ENCODE results near the gene PRG2.
"Not testable (repeated sequence)": the region's sequence is repeated elsewhere in the genome, so short reads cannot be mapped to it uniquely, and the experiment has no call there.

The PRG2 gene

DNA sequence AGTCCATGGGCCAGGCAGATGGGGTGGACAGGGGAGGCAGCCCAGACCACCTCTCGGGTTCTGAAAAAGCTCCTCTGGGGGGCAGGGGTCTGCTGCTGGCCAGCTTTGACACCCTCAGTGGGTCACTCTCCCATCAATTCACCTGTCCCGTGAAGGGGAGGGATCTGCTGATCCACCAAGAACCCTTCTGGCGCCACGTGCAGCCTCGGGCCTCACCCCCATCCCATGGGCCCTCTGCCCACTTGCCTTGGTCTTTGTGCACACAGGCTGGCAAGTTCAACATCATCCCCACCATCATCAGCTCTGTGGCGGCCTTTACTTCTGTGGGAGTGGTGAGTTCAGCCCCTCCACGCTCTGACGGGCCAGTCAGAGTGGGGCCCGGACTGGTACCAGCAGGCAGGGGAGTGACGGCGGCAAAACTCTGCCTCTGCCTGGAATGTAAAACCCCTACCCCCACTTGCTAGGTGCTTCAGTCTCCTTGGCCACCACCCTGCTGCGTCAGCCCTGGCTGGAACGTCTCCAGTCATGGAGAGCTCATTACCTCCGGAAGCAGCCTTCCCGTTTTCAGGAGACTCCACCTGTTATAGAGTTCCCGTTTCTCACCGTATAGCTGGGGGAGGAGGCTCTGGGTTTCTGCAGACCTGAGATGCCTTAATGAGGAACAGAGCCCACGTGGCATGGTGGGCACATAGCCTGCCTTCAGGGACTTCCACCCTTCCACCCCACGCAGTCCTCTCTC, 22.2 kb downstream of the PRG2 start:
- no peak for DNase-seq (ENCODE audit: low spot score)

DNA sequence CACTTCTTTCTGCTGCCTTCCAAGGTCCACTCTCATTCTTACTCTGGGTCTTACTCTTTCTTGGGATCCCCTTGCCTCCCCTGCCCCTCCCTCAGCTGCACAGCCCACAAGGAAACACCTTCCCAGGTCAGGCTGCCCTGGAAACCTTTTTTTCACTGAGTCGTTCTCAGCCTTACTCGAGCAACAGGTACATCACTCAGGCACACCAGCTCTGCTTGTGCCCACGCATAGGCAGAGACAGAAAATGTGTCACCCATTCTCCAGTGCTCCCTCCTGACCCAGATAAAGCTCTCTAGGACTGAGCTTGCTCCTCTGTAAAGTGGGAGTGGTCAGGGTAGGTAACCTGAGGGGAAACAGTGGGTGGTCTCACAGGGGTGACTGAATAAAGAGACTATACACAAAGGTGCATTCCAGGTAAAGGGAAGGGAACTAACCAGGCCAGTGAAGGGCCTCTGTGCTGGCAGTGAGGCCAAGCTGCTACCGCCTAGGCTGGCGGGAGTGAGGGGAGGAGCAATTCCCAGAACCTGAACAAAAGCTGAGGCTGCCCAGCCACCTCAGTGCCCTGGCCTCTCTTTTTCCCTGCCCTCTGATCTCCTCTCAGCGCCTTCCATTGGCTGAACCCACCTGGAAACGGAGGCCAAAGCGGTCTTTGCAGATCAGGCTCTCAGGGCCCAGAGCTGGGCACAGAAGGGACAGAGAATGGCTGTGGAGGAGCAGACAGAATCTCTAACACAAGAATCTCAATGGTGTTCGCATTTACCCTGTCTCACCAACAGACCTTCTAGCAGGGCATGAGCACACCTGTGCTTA, 25.4 kb downstream of the PRG2 start:
- DNase-seq (ENCODE audit: low spot score): no peak

DNA sequence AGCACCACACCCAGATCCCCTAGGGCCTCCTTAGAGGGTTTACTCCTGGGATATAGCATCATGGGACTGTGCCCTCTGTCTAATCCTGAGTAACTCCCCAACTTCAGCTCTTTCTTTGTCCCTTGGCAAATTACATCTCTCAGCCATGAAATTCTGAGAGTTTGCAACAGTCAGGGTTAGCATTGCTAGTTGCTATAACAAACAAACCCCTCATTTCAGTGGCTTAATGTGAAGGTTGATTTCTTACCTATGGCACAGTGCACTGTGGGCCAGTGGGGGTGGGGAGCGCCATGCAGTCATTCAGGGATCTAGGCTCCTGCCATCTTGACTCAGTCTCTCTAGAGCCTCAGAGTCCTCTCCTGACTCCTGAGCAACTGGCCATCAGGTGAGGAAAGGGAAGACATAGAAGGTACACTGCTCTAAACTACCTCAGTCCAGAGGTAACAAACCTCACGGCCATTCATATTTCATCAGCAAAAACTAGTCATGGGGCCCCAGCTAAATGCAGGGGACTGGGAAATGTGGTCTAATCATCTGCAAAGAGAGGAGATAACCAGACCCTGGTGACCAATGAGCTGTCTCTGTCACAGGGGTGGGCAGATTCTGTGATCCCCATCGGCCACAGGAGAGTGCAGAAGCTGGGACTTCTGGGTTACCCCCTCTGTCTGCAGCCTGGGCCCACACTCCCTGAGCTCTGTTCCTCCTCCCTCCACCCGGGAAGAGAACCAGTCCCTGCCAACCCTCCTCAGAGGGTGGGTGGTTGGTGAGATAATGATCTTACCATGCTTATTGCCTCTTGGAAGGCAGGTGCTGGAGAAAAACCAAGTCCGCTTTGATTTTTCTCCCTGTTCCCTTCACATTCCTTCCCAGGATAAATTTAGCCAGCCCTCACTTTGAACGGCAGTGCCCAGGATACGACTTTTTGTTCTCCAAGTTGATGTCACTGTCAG, 27.0 kb downstream of the PRG2 start:
- no peak for DNase-seq (ENCODE audit: low spot score)

DNA sequence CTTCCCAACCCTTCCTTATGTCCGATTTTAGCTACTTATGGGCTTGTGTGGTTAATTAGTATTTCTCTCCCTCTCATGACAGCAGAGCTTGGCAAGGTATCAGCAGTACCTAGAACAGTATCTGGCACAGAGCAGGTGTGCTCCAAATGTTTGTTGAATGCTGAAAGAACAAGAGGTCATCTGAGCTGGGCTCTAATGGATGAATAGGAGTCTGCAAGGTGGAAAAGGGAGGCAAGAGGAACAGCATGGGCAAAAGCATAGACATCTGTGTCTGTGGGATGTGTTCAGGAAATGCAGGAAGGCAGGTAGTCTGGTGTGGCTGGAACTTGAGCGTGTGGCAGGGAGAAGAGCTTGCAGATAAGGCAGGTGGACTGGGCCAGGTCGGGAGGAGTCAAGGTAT, 28.5 kb downstream of the PRG2 start:
- DNase-seq (ENCODE audit: low spot score): no peak

DNA sequence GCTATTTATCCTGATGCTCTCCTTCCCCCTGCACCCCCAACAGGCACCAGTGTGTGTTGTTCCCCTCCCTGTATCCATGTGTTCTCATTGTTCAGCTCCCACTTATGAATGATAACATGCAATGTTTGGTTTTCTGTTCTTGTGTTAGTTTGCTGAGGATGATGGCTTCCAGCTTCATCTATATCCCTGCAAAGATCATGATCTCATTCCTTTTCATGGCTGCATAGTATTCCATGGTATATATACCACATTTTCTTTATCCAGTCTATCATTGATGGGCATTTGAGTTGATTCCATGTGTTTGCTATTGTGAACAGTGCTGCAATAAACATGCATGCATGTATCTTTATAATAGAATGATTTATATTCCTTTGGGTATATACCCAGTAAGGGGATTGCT, 29.0 kb downstream of the PRG2 start:
- DNase-seq (ENCODE audit: low spot score): not testable (repeated sequence)

DNA sequence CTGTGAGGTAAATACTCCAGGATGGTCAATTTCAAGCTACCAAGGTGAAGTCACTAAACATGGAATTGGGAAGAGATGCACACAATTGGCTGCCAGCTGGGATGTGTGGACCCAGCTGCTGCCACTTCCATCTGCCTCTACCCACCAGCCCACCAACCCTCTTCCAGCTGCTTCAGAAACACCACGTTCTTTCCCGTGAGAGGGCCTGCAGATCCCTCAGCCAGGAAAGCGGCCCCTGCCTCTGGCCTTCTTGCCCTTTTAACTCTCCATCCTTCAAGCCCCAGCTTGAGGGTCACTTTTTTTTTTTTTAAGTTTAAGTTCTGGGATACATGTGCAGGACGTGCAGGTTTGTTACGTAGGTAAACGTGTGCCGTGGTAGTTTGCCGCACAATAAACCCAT, 29.5 kb downstream of the PRG2 start:
- no peak for DNase-seq (ENCODE audit: low spot score)

DNA sequence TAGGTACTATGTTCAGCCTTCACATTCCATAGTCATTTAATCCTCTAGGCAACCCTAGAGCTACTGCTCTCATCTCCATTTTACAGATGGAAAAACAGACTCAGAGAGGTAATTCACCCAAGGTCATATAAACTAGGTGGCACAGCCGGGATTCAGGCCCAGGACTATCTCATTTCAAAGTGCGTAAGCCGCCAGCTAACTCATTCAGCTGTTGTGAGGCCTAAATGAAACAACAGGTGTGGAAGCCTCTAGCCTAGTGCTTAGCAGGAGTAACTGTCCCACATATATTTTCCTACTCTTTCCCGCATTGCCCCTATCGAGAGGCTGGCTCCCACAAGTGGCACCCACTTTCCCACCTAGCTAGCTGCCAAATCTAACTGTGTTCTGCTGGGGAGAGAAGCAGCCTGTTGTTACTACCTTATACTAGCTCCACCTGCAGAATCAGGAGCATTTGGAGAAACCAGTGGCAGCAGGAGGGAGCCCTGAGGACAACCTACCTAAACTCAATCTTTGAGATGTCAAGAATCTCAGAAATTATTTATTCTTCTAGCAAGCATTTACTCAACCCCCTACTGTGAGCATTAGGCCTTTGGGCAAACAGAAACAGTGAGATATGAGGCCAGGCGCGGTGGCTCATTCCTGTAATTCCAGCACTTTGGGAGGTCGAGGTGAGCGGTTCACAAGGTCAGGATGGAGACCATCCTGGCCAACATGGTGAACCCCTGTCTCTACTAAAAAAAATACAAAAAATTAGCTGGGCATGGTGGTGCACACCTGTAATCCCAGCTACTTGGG, 30.4 kb downstream of the PRG2 start:
- DNase-seq (ENCODE audit: low spot score): no peak

DNA sequence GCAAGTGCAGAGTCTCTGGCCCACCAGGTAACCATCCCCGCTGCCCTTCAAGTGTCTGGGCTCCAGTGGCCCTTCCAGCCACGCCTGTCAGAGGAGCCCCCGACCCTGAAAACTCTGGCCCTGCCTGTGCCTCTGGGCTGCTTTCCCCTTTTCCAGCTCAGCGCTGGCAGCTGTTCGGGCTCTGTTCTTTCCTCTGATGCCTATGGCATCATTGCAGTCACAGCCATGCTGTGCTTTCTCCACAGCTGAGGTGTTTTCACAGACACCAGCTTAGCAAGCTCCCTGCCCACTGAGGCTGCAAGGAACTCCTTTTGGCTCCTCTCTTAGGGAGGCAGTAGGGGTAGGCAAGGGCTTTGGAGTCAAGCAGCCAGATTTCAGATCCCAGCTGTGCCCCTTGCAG, 31.1 kb downstream of the PRG2 start:
- no peak for DNase-seq (ENCODE audit: low spot score)

DNA sequence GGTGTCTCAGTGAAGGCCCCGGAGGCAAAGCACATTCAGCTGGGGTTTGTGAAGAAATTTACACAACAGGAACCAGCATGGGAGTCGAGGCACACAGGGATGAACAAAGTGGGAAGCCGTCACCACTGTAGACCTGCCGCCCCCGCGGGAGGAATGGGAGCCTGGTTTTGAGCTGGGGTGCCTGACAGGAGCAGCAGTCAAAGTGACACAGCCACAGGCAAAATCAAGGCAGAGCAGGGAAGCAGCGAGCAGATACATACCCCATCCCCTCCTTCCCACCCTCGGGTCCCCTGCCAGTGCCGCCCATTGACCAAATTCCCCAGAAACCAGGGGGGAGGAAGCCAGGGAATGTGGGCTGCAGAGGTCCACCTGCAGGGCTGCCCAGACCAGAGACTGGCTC, 31.5 kb downstream of the PRG2 start:
- DNase-seq (ENCODE audit: low spot score): no peak

DNA sequence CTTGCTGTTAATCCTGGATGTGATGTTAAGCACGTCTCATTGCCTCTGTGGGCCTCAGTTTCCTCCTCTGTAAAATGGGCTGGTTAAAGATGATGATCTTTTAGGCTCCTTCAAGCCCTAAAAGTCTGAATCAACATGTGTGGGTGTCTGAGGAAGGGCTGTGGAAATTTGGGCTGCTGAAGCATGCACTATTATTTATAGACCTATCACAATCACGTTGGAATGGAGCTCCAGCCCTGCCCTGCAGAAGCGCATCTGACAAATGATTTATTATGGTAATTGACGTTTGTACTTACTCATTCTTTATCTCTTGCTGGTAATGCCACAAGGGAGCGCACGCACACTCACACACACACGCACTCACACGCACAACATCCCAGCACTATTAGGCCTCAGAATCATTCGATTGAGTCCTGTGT, 31.9 kb downstream of the PRG2 start:
- peak; percentile 34 for DNase-seq (ENCODE audit: low spot score)

DNA sequence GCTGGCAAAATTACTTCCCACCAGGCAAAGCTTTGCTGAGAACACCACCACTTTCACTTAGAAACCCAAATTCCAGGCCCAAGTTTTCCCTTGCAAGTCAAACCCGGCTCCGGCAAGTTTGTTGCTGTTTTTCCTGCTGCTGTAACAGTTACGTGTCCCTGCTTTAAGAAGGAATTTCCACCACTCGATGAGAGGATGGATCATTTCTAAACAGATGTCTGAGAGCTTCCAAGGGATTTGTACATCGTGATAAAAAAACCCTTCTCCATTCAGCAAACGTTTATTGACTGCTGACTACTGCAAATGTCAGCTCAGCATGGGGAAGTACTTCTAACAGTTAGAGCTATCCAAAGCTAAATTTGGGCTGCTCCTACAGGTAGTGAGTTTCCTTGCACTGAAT, 32.6 kb downstream of the PRG2 start:
- no peak for DNase-seq (ENCODE audit: low spot score)

DNA sequence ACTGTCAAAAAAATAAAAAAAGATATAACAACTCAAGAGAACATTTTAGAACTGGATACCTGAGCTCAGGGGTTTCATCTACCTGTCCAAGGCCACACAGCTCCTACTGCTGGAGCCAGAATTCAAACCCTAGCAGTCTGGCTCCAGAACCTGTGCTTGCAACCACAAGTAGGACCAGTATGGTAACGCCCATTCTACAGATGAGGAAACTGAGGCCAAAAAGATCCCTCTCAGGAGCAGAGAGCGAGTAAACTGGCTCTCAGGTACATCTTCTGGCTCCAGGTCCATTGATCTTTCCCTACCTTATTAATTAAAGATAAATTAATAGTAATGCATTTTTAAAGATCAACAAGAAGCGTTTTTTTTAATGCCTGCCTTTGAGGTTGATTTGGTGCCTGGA, 33.1 kb downstream of the PRG2 start:
- no peak for DNase-seq (ENCODE audit: low spot score)

DNA sequence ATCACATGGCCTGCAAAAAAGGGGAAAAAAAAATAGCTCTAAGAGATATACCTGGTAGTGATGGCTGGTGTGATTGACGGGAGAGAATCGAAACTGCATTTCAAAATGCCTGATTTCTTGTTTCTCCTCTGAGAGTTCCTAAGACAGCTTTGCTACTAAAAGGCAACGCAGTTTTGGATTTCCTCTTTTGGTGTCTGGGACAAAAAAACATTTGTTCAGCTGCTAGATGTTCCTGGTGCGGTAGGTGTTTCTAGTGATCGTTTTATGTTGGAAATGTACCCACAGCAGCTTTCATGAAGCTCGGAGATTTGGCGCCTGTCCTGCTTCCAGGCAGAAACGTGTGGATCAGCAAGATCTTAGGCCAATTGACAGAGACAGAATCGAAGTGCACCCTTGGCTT, 34.2 kb downstream of the PRG2 start:
- DNase-seq (ENCODE audit: low spot score): no peak

DNA sequence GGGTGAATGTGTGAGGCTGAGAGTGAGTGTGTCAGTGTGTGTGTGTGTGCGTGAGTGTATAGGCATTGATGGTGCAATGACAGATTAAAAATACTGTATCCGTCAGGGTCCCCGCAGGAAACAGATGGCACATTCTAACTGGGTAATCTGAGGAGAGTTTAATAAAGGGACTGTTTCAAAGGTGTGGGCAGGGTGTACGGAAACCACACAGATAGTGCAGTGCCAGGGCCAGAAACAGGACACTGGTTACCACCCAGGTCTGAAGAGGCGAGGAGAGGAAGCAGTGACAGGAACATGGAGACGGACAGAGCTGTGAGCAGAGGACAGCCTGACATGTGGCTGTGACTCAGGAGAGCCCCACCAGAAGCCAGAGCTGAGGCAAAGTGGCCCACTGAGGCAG, 35.8 kb downstream of the PRG2 start:
- no peak for DNase-seq (ENCODE audit: low spot score)

DNA sequence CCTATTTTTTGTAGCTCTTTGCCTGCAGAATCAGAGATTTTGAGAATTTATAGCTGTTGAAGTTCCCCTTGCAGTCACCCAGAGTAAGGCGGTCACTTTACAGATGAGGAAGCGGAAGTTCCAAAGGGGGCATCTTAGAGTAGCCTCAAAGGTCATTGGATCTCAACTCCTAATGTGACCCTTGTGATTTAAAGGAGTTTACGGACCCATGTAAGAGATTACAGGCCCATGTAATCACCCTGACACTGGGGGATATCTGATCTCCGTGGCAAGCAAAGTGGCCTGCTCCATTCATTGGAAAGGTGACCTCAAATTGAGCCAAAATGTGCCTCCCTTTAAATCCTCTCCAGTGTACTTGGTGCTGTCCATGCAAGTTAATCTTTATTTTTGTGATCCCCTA, 36.6 kb downstream of the PRG2 start:
- DNase-seq (ENCODE audit: low spot score): no peak

DNA sequence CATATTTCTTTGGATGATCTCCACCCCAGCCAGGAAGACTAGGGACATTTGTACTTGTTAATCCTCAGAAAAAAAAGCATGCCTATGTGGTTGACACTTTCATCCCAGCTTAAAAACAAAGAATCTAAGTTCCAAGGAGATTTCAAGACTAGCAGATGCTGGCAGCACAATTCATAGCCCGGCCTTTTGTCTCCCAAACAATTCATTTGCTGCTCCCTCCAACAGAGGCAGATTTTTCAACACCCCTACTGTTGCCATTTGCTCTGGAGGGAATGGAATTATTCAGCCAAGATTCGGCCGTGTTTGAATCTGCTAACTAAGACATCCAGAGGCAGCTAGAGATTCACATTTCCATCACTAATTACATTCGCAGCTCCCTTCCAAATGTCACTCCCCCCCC, 37.0 kb downstream of the PRG2 start:
- DNase-seq (ENCODE audit: low spot score): no peak

DNA sequence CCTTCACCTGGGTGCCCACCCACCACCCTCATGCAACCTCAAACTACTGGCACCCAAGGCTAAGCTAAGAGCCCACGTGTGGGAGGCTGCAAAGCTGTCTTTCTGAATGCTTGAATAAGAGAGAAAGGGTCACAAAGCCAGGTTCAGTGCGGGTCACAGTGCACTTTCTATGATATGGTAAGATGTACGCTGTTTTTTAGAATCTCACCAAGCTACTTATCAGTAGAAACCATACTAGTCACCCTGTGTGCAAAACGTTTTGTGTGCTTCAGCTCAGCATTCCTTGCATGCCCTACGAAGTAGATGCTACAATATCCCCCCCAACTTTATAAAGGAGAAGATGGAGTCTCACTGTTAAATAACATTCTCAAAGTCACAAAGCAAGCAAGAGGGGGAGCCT, 37.4 kb downstream of the PRG2 start:
- no peak for DNase-seq (ENCODE audit: low spot score)

DNA sequence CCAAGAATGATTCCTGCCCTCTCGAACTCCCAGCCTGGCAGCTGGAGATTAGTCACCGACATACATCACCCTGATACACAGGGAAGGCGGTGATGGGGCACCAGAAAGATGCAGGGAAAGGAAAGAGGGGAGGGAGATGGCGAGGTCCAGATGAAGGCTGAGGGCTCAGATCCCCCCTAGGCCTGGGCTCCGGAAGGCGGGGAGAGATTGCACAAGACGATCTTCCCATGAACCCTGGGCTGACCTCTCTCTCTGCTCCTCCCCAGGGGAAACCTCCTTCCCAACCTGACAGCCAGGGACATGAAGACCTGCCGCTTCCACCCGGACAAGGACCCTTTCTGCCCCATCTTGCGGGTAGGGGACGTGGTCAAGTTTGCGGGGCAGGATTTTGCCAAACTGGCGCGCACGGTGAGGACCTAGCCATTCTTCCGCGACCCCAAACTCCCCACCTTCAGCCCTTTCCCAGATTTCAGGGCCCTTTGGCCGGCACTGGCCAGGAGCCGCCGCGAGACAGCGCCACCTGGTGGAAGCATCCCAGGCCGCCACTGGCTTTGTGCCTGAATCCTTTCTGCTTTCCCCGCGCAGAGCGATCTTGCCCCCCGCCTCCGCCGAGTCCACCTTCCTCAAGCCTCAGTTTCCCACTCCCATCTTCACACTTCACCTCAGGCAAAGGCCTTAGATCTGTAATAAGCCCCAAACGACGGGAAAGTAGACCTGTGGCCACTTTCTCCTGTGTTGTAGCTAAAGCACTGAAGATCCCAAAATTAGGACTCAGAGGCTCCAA, 40.8 kb downstream of the PRG2 start:
- DNase-seq (ENCODE audit: low spot score): peak; percentile 62

DNA sequence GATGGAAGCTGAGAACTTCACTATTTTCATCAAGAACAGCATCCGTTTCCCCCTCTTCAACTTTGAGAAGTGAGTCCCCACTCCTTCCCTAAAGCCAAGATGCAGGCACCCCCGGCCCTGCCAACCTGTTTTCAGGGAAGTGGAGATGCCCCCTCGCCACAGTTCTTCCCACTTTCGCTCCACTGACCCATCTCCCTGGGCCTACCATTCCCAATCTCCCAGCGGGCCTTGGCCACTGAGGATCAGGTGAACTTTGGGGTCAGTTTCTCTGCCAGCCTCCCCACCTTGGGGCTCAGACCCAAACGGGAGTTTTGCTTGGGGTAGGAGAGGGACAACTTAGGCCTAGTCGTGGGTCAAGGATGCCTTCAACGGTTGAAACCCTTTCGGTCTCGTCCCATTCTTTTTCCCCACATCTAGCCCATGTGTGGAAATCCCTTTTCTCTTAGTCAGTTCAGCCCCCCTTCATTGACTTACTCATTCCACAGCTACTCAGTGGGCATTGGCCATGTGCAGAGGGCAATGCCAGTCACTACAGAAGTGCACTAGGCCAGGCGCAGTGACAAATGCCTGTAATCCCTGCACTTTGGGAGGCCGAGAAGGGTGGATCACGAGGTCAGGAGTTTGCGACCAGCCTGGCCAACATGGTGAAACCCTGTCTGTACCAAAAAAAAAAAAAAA, 41.7 kb downstream of the PRG2 start:
- no peak for DNase-seq (ENCODE audit: low spot score)

DNA sequence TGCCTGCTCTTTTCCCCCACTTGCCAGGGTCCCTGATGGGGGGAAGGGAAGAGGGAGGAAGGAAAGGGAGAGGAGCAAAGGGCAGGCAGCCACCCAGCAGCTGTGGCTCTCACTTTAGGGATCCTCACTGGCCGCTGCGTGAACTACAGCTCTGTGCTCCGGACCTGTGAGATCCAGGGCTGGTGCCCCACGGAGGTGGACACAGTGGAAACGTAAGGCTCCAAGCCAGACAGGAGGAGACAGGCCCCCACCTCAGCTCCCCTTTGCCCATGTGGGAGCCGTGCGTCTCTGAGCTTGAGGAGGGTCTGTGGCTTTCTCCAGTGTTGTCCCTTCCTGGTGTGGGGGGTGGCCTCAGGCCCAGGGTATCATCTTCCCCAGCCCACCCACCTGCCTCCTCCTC, 42.4 kb downstream of the PRG2 start:
- DNase-seq (ENCODE audit: low spot score): no peak

All from RKO (cell line).